ENCODE data around the gene DDX42. TPM values are rescaled to one million over a fixed set of nuclear protein-coding genes. Genes with fewer than 3 reads are reported as not detected.
A peak's percentile ranks its signal among the peaks of the same experiment; 100 is the strongest.

The DDX42 gene
- total and polyA plus RNA-seq, 2 experiments from 2014 or later, result 57.8 to 101 TPM

DNA sequence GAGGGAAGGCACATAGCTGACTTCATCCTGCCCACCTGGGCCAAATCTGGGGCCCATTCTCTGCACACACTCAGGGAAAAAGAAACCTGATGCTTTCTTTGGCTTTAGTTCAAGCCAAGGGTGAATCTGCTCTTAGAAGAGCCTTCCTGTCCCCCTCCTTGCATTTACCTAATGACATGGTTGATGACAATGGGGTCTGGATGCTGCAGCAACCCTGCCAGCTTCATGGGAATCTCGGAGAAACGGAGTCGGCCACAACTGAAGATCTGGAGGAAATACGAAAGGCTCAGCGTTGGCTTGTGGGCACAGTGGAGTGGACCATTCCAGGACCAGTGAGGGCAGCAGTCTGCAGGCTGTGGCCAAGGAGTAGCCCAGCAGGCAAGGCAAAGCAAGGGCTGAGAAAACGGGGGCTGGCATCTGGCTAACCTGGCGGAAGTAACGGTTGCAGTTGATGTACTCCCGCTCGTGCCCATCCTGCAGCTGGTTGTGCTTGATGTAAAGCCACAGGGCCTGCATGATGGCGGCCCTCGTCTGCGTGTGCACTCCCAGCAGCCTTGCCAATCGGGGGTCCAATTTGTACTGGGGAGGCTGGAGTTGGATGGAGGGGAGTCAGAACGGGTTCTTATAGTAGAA, 59.9 kb downstream of the DDX42 start (continued):
- TF ChIP-seq, protein P1, sequence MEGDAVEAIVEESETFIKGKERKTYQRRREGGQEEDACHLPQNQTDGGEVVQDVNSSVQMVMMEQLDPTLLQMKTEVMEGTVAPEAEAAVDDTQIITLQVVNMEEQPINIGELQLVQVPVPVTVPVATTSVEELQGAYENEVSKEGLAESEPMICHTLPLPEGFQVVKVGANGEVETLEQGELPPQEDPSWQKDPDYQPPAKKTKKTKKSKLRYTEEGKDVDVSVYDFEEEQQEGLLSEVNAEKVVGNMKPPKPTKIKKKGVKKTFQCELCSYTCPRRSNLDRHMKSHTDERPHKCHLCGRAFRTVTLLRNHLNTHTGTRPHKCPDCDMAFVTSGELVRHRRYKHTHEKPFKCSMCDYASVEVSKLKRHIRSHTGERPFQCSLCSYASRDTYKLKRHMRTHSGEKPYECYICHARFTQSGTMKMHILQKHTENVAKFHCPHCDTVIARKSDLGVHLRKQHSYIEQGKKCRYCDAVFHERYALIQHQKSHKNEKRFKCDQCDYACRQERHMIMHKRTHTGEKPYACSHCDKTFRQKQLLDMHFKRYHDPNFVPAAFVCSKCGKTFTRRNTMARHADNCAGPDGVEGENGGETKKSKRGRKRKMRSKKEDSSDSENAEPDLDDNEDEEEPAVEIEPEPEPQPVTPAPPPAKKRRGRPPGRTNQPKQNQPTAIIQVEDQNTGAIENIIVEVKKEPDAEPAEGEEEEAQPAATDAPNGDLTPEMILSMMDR (conservative IDR thresholded peaks at IDR 0.05; ENCODE audit: low read depth in 2 of 2), result no peak
- TF ChIP-seq ZNF331 (CRISPR knock-in tag; IDR thresholded peaks at IDR 0.05; ENCODE audit: low read depth) (no peak), EZH2phosphoT487 (IDR thresholded peaks at IDR 0.05; ENCODE audit: unreplicated experiment) (no peak), NANOG (IDR thresholded peaks at IDR 0.05; ENCODE audit: borderline replicate concordance) (no peak), CREB1 (CRISPR knock-in tag; IDR thresholded peaks at IDR 0.05; ENCODE audit: low read depth) (no peak)

DNA sequence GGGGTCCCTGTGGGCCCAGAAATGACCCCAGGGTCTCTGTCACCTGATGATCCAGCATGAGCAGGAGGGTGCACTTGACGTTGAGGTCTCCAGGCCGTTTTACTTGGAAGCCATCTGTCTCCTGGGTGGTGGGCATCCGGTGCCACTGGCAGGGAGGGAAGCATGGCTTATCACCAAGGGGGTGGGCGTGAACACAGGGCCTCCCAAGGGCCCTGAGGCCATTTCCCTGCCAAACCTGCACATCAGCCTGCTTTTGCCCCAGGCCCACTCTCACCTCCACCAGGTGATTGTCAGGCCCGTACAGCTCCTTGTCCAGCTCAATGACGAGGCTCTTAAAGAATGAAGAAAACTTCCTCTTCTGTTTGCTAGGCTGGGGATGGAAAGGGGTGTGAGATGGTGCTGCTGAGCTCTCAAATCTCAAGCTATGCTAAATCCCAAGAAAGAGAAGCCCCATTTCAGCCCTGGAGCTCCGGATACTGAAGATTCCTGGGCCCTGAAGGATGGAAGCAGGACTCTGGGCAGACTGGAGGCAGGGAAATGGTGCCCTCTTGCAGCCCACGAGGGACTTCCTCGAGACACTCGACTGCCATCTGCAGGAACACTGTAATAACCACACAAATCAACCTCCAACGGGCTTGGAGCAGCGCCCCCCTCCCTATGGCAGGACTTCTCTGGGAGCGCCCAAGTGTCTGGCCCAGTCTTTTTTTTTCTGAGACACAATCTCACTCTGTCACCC, 60.6 kb downstream of the DDX42 start:
- Histone ChIP-seq H3K9me2 (ENCODE audit: insufficient read depth) (no peaks in the 10 kb centered on the region), H3K79me2 (replicated peaks; ENCODE audit: insufficient read depth) (peaks cover 24% of the 10 kb centered on the region), H3F3A (replicated peaks; ENCODE audit: low read depth) (peaks cover 13% of the 10 kb centered on the region; the same call in 1 of the 2 replicates), H3K27me3 (ENCODE audit: insufficient read depth) (no peaks in the 10 kb centered on the region), H3K4me1 (ENCODE audit: insufficient read depth) (peaks cover 14% of the 10 kb centered on the region; the same call in 1 of the 2 replicates), H2AFZ (no peak overlapping the region), H3K27ac (ENCODE audit: low read depth) (no peak overlapping the region), H3K4me3 (no peak overlapping the region), H3K36me3 (ENCODE audit: insufficient read depth) (peaks cover 28% of the 10 kb centered on the region), H3K4me2 (no peak overlapping the region), H4K20me1 (replicated peaks; ENCODE audit: insufficient read depth) (peaks cover 6% of the 10 kb centered on the region)
- ATAC-seq (peak; percentile 69), DNase-seq (ENCODE audit: low spot score) (peak; percentile 90)
- Mint-ChIP-seq H3K27ac (peak overlapping the region; percentile 56; the same call in 1 of the 2 replicates), H3K9me3 (no peaks in the 10 kb centered on the region), H3K4me3 (no peak overlapping the region), H3K36me3 (ENCODE audit: low read depth) (peaks cover 74% of the 10 kb centered on the region), H3K27me3 (ENCODE audit: insufficient read depth, low read depth, poor library complexity) (peaks cover 25% of the 10 kb centered on the region), H3K4me1 (peaks cover 20% of the 10 kb centered on the region)
- no peak for TF ChIP-seq ZNF331 (CRISPR knock-in tag; IDR thresholded peaks at IDR 0.05; ENCODE audit: low read depth)
- TF ChIP-seq, protein P2, sequence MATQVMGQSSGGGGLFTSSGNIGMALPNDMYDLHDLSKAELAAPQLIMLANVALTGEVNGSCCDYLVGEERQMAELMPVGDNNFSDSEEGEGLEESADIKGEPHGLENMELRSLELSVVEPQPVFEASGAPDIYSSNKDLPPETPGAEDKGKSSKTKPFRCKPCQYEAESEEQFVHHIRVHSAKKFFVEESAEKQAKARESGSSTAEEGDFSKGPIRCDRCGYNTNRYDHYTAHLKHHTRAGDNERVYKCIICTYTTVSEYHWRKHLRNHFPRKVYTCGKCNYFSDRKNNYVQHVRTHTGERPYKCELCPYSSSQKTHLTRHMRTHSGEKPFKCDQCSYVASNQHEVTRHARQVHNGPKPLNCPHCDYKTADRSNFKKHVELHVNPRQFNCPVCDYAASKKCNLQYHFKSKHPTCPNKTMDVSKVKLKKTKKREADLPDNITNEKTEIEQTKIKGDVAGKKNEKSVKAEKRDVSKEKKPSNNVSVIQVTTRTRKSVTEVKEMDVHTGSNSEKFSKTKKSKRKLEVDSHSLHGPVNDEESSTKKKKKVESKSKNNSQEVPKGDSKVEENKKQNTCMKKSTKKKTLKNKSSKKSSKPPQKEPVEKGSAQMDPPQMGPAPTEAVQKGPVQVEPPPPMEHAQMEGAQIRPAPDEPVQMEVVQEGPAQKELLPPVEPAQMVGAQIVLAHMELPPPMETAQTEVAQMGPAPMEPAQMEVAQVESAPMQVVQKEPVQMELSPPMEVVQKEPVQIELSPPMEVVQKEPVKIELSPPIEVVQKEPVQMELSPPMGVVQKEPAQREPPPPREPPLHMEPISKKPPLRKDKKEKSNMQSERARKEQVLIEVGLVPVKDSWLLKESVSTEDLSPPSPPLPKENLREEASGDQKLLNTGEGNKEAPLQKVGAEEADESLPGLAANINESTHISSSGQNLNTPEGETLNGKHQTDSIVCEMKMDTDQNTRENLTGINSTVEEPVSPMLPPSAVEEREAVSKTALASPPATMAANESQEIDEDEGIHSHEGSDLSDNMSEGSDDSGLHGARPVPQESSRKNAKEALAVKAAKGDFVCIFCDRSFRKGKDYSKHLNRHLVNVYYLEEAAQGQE (IDR thresholded peaks at IDR 0.05; ENCODE audit: unreplicated experiment), result no peak
- TF ChIP-seq, protein P1 (conservative IDR thresholded peaks at IDR 0.05; ENCODE audit: low read depth in 2 of 2), result peak; percentile 64 to 83
